ENCODE measurements around the gene PRIM1.
"Not testable (repeated sequence)": the region's sequence is repeated elsewhere in the genome, so short reads cannot be mapped to it uniquely, and the experiment has no call there.

The PRIM1 gene

DNA sequence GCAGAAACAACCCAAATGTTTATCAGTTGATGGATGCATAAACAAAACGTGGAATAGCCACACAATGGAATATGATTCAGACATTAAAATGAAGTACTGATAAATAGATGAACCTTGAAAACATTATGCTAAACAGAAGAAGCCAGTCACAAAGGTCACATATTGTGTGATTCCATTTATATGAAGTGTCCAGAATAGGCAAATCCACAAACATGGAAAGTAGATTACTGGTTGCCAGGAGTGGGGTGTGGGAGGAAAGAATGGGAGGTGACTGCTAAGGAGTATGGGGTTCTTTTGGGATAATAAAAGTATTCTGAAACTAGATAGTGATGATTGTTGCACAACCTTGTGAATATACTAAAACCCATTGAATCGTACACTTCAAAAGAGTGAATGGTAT lies 9.7 kb upstream of the PRIM1 start:
- in situ Hi-C loops (cut with MboI; ENCODE audit: low sequenced_read_pairs) = loop anchor here (5.0 kb wide), 1 partner anchor 240 kb away; no protein-coding TSS in a partner anchor

DNA sequence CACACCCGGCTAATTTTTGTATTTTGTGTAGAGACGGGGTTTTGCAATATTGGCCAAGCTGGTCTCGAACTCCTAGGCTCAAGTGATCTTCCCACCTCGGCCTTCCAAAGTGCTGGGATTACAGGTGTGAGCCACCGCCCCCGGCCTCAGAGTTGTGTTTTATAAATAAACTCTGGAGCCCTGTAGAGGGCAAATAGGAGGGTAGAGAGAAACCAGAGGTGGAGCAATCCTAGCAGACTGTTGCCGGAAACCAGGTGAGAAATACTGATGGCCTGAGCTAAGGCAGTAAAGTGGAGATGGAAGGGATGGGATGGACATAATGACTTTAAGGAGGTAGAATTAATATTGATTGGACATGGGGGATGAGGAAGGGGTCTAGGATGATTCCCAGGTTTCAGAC lies 8.3 kb upstream of the PRIM1 start:
- in situ Hi-C loops (cut with MboI; ENCODE audit: low sequenced_read_pairs) = loop anchor here (5.0 kb wide), 1 partner anchor 242 kb away; no protein-coding TSS in a partner anchor

- in situ Hi-C loops (cut with MboI; ENCODE audit: low sequenced_read_pairs) = no loop called here
Observed at GRCh38 chr12:56759263-56759908, 7.3 kb upstream of the PRIM1 start.

DNA sequence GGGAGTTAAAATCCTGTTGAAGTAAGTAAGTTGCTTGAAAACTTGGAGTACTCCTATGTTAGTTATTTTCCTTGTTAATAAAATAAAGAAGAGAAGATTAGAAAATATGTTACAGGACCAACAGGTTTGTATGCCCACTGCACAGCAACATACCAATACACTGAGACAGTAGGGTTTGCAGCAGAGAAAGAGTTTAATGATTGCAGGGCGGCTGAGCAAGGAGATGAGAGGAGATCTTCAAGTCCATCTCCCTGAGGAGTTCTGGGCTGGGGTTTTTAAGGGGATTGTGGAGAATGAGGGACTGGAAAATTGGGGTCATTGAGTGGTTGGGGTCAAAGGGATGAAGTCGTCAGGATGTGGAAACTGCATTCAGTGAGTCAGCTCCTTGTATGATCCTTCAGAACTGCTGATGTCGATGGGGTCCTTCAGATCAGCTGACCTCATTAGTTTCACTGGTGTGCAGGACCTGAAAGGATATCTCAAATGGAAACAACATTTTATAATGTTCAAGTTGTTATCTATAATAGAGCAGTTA lies 6.7 kb upstream of the PRIM1 start:
- in situ Hi-C loops (cut with MboI; ENCODE audit: low sequenced_read_pairs) = no loop called here

DNA sequence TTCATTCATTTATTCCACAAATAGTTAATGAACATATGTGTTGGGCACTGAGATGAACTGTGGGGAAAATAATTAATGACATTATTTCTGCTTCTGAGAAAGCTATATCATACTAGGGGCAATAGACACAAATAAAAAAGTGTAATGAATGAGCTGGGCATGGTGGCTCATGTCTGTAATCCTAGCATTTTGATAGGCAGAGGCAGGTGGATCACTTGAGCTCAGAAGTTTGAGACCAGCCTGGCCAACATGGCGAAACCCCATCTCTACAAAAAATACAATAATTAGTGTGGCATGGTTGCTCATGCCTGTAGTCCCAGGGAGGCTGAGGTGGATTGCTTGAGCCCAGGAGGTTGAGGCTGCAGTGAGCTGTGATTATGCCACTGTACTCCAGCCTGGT lies 5.8 kb upstream of the PRIM1 start:
- in situ Hi-C loops (cut with MboI; ENCODE audit: low sequenced_read_pairs) = not testable (repeated sequence)

GRCh38 chr12:56753566-56753965 lies 1.4 kb upstream of the PRIM1 start:
- in situ Hi-C loops (cut with MboI; ENCODE audit: low sequenced_read_pairs) = no loop called here

DNA sequence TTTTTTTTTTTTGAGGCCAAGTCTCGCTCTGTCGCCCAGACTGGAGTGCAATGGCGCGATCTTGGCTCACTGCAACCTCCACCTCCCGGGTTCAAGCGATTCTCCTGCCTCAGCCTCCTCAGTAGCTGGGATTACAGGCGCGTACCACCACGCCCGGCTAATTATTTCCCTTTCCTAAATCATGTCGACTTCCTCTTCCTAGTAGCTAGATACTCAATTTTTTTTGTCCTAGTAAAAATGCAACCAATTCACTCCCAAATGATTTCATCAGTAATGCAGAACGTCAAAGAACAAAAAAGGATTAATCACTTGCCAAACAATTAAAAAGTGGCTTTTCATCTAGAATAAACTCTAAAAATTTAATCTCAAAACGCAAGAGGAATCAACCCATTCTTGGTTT lies 1.5 kb downstream of the PRIM1 start:
- in situ Hi-C loops (cut with MboI; ENCODE audit: low sequenced_read_pairs) = not testable (repeated sequence)

DNA sequence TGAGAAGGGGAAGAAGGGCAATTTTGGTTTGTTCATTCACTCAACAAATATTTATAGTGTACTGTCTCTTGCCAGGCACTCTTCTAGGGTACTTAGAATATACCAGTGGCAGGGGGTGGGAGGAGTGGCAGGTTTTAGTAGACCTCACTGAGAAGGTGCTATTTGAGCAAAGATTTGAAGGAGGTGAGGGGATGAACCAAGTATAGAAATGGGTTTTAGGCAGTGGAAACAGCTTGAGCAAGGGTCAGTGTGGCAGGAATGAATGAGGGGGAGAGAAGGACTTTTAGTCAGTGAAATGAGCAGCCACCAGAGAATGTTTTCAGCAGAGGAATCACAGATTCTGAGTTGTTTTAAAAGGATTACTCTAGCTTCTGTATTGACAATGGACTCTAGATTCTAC lies 2.3 kb downstream of the PRIM1 start:
- in situ Hi-C loops (cut with MboI; ENCODE audit: low sequenced_read_pairs) = no loop called here

GRCh38 chr12:56749359-56749758 lies 2.8 kb downstream of the PRIM1 start:
- in situ Hi-C loops (cut with MboI; ENCODE audit: low sequenced_read_pairs) = no loop called here

DNA sequence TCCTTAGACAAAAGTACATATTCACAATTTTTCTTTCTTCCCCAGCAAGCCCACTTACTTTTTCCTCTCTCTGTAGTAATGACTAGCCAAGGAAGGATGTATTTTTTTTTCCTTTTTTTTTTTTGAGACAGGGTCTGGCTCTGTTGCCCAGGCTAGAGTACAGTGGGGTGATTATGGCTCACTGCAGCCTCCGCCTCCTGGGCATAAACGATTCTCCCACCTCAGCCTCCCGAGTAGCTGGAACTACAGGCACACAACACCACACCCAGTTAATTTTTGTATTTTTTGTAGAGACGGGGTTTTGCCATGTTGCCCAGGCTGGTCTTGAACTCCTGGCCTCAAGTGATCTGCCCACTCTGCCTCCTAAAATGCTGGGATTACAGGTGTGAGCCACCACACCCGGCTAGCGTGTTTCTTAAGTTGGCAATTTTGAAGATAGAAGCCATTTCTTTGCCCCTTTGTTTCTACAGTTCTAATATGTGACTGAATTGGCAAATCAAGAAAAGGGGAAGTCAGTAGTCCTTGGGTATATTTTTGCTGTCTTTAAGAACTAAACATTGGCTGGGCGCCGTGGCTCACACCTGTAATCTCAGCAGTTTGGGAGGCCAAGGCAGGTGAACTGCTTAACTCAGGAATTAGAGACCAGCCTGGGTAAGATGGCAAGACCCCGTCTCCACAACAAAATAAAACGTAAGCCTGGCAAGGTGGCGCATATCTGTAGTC lies 23.8 kb downstream of the PRIM1 start:
- in situ Hi-C loops (cut with MboI; ENCODE audit: low sequenced_read_pairs) = no loop called here

GRCh38 chr12:56726196-56726675 lies 25.9 kb downstream of the PRIM1 start:
- in situ Hi-C loops (cut with MboI; ENCODE audit: low sequenced_read_pairs) = not testable (repeated sequence)

DNA sequence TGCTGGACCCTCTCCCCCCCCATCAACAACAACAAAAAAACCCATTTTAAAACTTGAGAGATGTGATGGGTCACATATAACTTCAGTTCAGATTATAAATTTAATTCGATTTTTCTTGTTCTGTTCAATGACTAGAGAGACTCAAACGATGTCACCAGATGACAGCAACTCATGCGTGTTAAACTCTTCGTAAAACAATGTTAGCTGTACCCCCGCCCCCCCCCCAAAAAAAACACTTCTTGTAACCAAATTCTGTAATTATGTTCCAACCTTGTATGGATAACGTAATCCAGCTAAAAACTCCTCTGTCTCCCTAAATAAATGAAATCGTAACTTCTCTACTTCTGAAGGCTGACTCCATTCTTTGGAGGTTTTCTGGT lies 26.4 kb downstream of the PRIM1 start:
- in situ Hi-C loops (cut with MboI; ENCODE audit: low sequenced_read_pairs) = no loop called here

DNA sequence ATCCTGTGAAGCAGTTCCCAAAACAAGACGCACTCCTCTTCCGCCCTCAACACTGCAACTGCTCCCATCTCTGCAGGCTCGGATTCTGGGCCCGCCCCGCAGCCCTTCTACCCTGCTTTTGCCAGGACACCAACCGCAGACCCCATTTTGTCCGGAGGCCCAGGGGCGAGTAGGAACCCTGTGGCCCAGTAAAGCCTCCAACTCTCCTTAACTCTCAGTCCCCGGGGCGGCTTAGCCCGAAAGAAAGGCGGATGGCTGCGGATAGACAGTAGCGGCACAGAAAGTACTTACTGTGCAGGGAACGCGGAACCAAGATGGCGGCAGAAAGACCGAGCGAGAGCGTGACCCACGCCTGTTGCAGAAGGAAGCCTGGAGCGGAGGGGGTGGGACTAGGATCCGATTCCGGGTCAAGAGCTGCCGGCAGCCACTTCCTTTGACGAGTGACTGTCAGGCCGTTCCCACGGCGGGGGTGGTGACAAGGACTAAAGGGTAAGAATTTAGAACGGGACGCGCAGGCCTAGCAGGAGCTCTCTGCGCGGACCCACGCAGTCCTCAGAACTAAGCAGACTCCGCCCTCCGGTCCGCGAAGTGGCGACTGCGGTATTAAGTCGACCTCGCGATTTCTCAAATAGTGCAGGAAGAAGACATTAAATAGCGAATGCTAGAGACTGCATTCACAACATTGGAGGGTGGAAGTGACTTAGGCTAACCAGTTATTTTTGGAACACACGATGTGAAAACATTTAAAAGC lies 27.0 kb downstream of the PRIM1 start, which contains the start of gene NACA:
Gene NACA, minus strand, starts transcription at position 328 of the 751 bp plus-strand sequence. CDS start 778 bp downstream, outside the sequence.
- in situ Hi-C loops (cut with MboI; ENCODE audit: low sequenced_read_pairs) = no loop called here

- in situ Hi-C loops (cut with MboI; ENCODE audit: low sequenced_read_pairs) = no loop called here
Observed at GRCh38 chr12:56724701-56724971, 27.5 kb downstream of the PRIM1 start.

DNA sequence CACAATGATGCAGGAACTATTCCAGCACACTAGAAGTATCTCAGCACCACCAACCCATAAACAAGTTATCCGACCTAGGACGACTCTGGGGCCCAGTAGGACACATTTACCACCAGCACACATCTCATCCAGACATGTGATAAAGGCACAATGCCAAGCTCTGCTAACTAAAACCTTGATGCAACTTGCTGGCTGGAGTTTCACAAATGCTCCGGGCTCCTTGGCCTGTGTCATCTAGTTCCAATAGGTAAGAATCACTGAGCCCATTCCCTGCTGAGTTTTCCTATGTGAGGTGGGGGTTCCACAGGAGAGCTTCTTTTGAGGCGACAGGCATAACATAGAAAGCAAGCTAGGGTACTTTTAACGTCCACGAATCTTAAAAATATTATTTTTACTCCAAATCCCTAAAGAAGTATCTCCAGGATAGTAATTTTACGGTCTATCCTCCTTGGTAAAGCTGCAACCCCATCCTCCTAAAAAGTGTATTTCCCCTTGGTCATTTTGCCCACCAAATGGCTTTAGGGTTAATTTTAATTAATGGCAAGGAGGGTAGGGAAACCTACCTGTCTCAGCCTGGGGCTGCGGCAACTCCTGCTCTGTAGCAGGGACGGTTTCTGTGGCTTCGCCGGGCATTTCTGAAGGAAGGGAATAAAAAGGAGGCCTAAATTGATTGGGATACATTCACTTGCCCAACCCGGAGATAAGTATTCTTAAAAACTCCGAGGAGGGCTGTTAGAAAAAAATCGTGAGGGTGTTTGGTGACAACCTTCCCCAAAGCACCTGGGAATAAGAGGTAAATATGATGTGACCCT lies 28.0 kb downstream of the PRIM1 start:
- in situ Hi-C loops (cut with MboI; ENCODE audit: low sequenced_read_pairs) = no loop called here

GRCh38 chr12:56723352-56723751 lies 28.8 kb downstream of the PRIM1 start:
- in situ Hi-C loops (cut with MboI; ENCODE audit: low sequenced_read_pairs) = no loop called here

DNA sequence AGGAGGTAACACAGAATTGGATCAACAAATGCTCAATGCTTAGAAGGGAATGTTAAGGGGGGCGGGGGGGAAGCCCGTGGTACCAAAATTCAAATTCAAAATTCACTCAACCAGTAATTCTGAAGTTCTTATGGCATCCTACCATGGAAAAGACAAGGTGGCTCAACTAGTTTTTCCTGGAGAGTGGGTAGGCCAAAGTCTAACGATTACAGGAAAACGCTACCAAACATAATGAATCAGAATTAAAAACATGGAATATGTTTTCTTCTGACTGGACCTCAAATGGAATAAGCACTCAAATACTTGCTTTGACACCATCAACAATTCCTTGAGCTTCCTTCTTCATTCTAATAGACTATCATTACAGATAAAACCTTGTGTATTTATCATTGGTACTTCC lies 29.3 kb downstream of the PRIM1 start:
- in situ Hi-C loops (cut with MboI; ENCODE audit: low sequenced_read_pairs) = no loop called here

GRCh38 chr12:56721721-56722120 lies 30.4 kb downstream of the PRIM1 start:
- in situ Hi-C loops (cut with MboI; ENCODE audit: low sequenced_read_pairs) = no loop called here

- in situ Hi-C loops (cut with MboI; ENCODE audit: low sequenced_read_pairs) = no loop called here
Observed at GRCh38 chr12:56721216-56721615, 30.9 kb downstream of the PRIM1 start.

DNA sequence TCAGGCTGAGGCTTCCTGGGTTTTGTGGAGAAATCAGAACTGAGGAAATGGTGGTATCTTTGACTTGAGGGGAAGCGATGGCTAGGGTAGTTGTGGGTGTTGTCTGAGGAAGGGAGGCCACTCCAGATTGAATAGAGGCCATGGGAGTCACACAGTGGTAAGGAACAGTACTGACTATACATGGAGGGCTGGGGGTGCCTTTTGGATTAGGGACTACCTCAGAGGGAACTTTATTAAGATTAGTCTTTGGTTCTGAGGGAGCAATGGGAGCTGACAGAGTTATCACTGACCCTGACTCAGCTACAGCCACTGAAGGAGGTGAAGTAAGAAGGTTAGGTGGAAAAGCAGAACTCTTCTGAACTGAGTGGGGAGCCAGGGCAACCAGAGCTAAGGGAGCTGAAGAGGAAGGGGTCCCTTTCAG lies 31.4 kb downstream of the PRIM1 start:
- in situ Hi-C loops (cut with MboI; ENCODE audit: low sequenced_read_pairs) = no loop called here

DNA sequence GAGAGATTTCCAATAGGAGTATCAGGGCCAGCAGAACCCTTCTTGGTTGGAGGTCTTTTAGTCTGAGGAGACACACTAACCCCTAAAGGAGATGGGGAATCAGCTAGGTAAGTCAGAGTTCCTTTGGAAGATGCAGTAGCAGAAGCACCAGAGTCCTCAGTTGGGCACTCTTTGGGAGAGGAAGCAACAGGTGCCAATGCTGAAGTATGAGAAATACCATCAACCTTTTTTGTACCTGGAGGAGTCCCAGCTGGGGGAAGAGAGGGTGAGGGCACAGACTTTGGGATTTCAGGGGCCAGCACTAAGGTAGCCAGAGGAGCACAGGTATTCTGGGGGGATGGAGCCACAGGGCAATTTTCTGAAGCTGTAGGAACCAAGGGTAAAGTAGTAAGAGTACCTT lies 33.1 kb downstream of the PRIM1 start:
- in situ Hi-C loops (cut with MboI; ENCODE audit: low sequenced_read_pairs) = no loop called here

Data from HL-60/S4 treated with retinoic acid at 250 ng/mL for 4 days and 3 days (cell line).